ENCODE measurements around the gene NEK1.

- TF ChIP-seq SMAD4 (CRISPR knock-in tag; IDR thresholded peaks at IDR 0.05) (no peak), CTCF (IDR thresholded peaks at IDR 0.05) (no peak), ETV6 (CRISPR knock-in tag; IDR thresholded peaks at IDR 0.05) (no peak), ATF3 (CRISPR knock-in tag; conservative IDR thresholded peaks at IDR 0.05) (no peak), ARID4B (CRISPR knock-in tag; IDR thresholded peaks at IDR 0.05; ENCODE audit: borderline replicate concordance) (no peak), SMAD3 (CRISPR knock-in tag; IDR thresholded peaks at IDR 0.05; ENCODE audit: borderline replicate concordance) (no peak), ZNF423 (CRISPR knock-in tag; IDR thresholded peaks at IDR 0.05) (no peak), CREB1 (CRISPR knock-in tag; IDR thresholded peaks at IDR 0.05) (no peak), EMX1 (CRISPR knock-in tag; IDR thresholded peaks at IDR 0.05) (no peak)
- TF ChIP-seq, protein P1, sequence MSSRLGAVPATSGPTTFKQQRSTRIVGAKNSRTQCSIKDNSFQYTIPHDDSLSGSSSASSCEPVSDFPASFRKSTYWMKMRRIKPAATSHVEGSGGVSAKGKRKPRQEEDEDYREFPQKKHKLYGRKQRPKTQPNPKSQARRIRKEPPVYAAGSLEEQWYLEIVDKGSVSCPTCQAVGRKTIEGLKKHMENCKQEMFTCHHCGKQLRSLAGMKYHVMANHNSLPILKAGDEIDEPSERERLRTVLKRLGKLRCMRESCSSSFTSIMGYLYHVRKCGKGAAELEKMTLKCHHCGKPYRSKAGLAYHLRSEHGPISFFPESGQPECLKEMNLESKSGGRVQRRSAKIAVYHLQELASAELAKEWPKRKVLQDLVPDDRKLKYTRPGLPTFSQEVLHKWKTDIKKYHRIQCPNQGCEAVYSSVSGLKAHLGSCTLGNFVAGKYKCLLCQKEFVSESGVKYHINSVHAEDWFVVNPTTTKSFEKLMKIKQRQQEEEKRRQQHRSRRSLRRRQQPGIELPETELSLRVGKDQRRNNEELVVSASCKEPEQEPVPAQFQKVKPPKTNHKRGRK (CRISPR knock-in tag; IDR thresholded peaks at IDR 0.05; ENCODE audit: borderline replicate concordance), result no peak
- TF ChIP-seq, protein P2, sequence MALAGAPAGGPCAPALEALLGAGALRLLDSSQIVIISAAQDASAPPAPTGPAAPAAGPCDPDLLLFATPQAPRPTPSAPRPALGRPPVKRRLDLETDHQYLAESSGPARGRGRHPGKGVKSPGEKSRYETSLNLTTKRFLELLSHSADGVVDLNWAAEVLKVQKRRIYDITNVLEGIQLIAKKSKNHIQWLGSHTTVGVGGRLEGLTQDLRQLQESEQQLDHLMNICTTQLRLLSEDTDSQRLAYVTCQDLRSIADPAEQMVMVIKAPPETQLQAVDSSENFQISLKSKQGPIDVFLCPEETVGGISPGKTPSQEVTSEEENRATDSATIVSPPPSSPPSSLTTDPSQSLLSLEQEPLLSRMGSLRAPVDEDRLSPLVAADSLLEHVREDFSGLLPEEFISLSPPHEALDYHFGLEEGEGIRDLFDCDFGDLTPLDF (CRISPR knock-in tag; IDR thresholded peaks at IDR 0.05), result no peak
- TF ChIP-seq, protein P3, sequence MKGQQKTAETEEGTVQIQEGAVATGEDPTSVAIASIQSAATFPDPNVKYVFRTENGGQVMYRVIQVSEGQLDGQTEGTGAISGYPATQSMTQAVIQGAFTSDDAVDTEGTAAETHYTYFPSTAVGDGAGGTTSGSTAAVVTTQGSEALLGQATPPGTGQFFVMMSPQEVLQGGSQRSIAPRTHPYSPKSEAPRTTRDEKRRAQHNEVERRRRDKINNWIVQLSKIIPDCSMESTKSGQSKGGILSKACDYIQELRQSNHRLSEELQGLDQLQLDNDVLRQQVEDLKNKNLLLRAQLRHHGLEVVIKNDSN (CRISPR knock-in tag; IDR thresholded peaks at IDR 0.05), result no peak
These were observed 244.6 kb downstream of the NEK1 start for GRCh38 chr4:169367826-169368225.
